Measurements from ENCODE around the gene IRF8. TPM values are rescaled to one million over a fixed set of nuclear protein-coding genes. Genes with fewer than 3 reads are reported as not detected.
"Not testable (repeated sequence)": the region's sequence is repeated elsewhere in the genome, so short reads cannot be mapped to it uniquely, and the experiment has no call there.

Gene IRF8
- polyA plus RNA-seq, 1 donor, result 5.4 TPM

- no peak for DNase-seq
Observed at GRCh38 chr16:85891776-85892166, 7.2 kb upstream of the IRF8 start.

- DNase-seq, result no peak
Observed at GRCh38 chr16:85892760-85893159, 6.2 kb upstream of the IRF8 start.

- DNase-seq, result no peak
Observed at GRCh38 chr16:85894266-85894665, 4.7 kb upstream of the IRF8 start.

GRCh38 chr16:85897382-85897781, 1.6 kb upstream of the IRF8 start:
- DNase-seq, result no peak

- no peak for DNase-seq
Observed at GRCh38 chr16:85899444-85899843, 482 bp downstream of the IRF8 start.

GRCh38 chr16:85900027-85900792, 1.2 kb downstream of the IRF8 start:
- DNase-seq, result no peak

- no peak for DNase-seq
Observed at GRCh38 chr16:85901110-85901509, 2.1 kb downstream of the IRF8 start.

- no peak for DNase-seq
Observed at GRCh38 chr16:85901773-85902365, 2.9 kb downstream of the IRF8 start.

- DNase-seq, result no peak
Observed at GRCh38 chr16:85902366-85903155, 3.6 kb downstream of the IRF8 start.

- DNase-seq, result no peak
Observed at GRCh38 chr16:85903559-85903958, 4.6 kb downstream of the IRF8 start.

- DNase-seq, result no peak
Observed at GRCh38 chr16:85905110-85906095, 6.4 kb downstream of the IRF8 start.

GRCh38 chr16:85906349-85906748, 7.4 kb downstream of the IRF8 start:
- no peak for DNase-seq

GRCh38 chr16:85907231-85907630, 8.3 kb downstream of the IRF8 start:
- DNase-seq, result not testable (repeated sequence)

GRCh38 chr16:85908444-85908843, 9.5 kb downstream of the IRF8 start:
- no peak for DNase-seq

- DNase-seq, result no peak
Observed at GRCh38 chr16:85908889-85909589, 10.1 kb downstream of the IRF8 start.

- no peak for DNase-seq
Observed at GRCh38 chr16:85909932-85910853, 11.2 kb downstream of the IRF8 start.

GRCh38 chr16:85910854-85911247, 11.9 kb downstream of the IRF8 start:
- no peak for DNase-seq

GRCh38 chr16:85911251-85911930, 12.4 kb downstream of the IRF8 start:
- no peak for DNase-seq

GRCh38 chr16:85912211-85912974, 13.4 kb downstream of the IRF8 start:
- no peak for DNase-seq

Data from left kidney (tissue), 2 donors.